ENCODE data around the gene HNRNPLL.

GRCh38 chr2:38546064-38546463 is 56.7 kb downstream of the HNRNPLL start:
- TF ChIP-seq POLR2AphosphoS5 (IDR thresholded peaks at IDR 0.05; ENCODE audit: borderline replicate concordance, low read depth, low read length): no peak
- TF ChIP-seq EZH2 (IDR thresholded peaks at IDR 0.05): no peak

Measured in SK-N-MC (cell line).